Esophagus muscularis mucosa (tissue), 4 donors: ENCODE measurements around the gene CATSPERE.

Source experiments
- EP300 ChIP-seq: sonication (generic); formaldehyde crosslinking; IDR thresholded peaks from one replicate; pipeline ENCODE4 v1.6.1; 2017; ENCODE audit warnings: antibody characterized with exemption
- POLR2A ChIP-seq: fragments of 450-650 bp; IDR thresholded peaks from one replicate; pipeline ENCODE4 v1.6.1; 2017; ENCODE audit warnings: antibody characterized with exemption, moderate library complexity, mild to moderate bottlenecking, low read depth
- POLR2AphosphoS5 ChIP-seq, 2 donors: sonication (generic); formaldehyde crosslinking; IDR thresholded peaks; one replicate each; pipeline ENCODE4 v1.6.1; 2017; ENCODE audit warnings: antibody characterized with exemption in 2 of 2
- TF ChIP-seq, protein P1 (sequence below), 3 experiments: fragments of 200-600 bp in 2 of 3; fragments of 450-650 bp in 1 of 3; sonication (generic) in 2 of 3; IDR thresholded peaks; one replicate each; pipeline ENCODE4 v1.5.1; 2017 to 2019; ENCODE audit warnings: antibody characterized with exemption in 3 of 3, mild to moderate bottlenecking in 2 of 3, moderate library complexity in 1 of 3

DNA sequence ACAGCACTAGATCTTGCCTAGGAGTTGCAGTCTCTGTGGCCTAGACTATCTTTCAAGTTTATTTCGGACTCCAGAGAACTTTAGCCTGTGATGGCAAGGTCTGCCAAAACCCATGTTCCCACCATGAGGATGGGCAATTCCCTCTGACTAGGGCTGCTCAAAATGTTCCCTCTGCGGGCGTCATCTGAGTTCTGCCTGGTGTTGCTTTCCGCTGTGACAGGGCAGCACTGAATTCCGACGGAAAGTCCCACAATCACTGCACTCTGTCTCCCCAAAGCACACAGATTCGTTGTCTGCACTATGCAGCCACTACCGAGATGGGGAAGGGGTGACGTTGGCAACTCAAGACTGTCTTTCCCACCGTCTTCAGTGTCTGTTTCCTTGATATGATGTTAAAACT, 75.2 kb downstream of the CATSPERE start:
- TF ChIP-seq POLR2A (no peak), EP300 (no peak), POLR2AphosphoS5 (IDR thresholded peaks at IDR 0.05) (no peak)
- TF ChIP-seq, protein P1, sequence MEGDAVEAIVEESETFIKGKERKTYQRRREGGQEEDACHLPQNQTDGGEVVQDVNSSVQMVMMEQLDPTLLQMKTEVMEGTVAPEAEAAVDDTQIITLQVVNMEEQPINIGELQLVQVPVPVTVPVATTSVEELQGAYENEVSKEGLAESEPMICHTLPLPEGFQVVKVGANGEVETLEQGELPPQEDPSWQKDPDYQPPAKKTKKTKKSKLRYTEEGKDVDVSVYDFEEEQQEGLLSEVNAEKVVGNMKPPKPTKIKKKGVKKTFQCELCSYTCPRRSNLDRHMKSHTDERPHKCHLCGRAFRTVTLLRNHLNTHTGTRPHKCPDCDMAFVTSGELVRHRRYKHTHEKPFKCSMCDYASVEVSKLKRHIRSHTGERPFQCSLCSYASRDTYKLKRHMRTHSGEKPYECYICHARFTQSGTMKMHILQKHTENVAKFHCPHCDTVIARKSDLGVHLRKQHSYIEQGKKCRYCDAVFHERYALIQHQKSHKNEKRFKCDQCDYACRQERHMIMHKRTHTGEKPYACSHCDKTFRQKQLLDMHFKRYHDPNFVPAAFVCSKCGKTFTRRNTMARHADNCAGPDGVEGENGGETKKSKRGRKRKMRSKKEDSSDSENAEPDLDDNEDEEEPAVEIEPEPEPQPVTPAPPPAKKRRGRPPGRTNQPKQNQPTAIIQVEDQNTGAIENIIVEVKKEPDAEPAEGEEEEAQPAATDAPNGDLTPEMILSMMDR (IDR thresholded peaks at IDR 0.05): no peak
